Omental fat pad (tissue), 4 donors: Measurements from ENCODE around the gene TNS1. TPM values are rescaled to one million over a fixed set of nuclear protein-coding genes. Genes with fewer than 3 reads are reported as not detected.

Source experiments
- ATAC-seq: fragments of 150-250 bp; one replicate; pipeline ENCODE4 v1.9.1; 2016; ENCODE audit warnings: mild to moderate bottlenecking, moderate library complexity; ENCODE audit not compliant: low FRiP score
- DNase-seq: peaks from one replicate; pipeline ENCODE4 v3.0.0-alpha.2; 2019; ENCODE audit warnings: low spot score
- CTCF ChIP-seq, 3 donors: fragments of 450-650 bp; IDR thresholded peaks; one replicate each; pipeline ENCODE4 v1.5.1; 2016 to 2017; ENCODE audit warnings: antibody characterized with exemption in 3 of 3, mild to moderate bottlenecking in 3 of 3, moderate library complexity in 2 of 3
- total RNA-seq, 4 donors: library from RNA; depleted of rRNA; stranded (reverse); fragments of >200 nt; gene quantifications; one replicate each; pipeline ENCODE4 v1.1.0, GENCODE V29; 2016

Gene TNS1
- total RNA-seq, 4 donors from 2014 or later: 135 to 453 (median 361) TPM

- ATAC-seq (no peak), DNase-seq (no peak)
- TF ChIP-seq CTCF (IDR thresholded peaks at IDR 0.05): no peak
These were observed 162.3 kb downstream of the TNS1 start for GRCh38 chr2:217840522-217840921.

DNA sequence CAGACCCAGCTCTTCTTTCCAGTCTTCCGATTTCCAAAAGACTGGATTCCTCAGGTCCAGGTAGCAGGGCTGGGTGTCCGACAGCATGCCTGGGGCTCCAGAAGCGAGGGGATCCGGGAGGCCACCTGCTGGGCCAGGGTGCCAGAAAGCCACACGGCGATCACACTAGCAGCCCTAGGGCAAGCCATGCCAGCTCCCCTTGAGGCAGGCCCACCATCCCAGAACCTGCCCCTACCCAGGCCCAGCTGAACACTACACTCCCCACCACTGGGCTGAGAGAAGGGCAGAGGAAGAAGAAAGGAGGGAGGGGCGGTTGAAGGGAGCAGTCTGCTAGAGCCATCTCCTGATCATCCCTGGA, 163.1 kb downstream of the TNS1 start:
- ATAC-seq: no peak
- no peak for TF ChIP-seq CTCF (IDR thresholded peaks at IDR 0.05)
- no peak for DNase-seq

GRCh38 chr2:217839073-217839749, 163.6 kb downstream of the TNS1 start:
- no peak for TF ChIP-seq CTCF (IDR thresholded peaks at IDR 0.05)
- DNase-seq (no peak), ATAC-seq (no peak)

DNA sequence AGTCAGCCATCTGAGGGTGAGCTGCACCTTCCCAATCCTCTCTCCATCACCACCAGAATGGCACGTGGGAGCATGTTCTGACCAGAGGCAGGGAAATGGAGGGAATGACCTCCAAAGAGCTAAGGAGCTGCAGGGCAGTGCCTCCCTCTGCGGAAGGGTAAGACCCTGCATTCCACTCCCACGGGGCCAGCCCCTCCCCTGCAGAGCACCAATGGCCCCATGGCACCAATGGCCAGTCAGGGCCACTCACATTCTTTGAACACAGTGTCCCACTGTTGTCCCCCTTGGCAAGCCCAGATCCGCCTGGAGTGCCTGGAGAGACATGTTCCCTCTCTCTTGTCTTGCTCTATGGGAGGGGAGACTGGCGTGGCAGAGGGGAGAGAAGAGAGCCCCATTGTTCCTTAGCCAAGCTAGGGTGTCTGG, 164.4 kb downstream of the TNS1 start:
- DNase-seq (no peak), ATAC-seq (no peak)
- TF ChIP-seq CTCF (IDR thresholded peaks at IDR 0.05): no peak

DNA sequence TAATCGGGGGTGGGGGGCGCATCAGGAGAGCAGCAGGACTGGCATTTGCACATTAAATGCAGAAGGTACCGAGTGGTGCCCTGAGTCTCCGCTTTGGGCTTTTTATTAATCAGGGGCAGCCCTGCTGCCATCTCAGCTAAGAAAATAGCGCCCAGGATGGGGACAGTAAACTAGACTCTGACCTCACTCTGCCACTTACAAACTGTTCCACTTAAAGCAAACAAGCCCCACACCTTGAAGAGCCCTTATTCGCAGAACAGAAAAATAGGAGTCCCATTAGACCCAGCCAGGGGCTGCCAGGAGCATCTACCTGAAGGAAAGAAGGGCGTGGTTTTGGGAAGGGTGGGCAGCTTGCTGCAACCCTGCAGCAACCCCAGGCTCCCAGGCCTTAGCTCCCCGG, 165.3 kb downstream of the TNS1 start:
- no peak for TF ChIP-seq CTCF (IDR thresholded peaks at IDR 0.05)
- DNase-seq: no peak
- ATAC-seq: no peak

DNA sequence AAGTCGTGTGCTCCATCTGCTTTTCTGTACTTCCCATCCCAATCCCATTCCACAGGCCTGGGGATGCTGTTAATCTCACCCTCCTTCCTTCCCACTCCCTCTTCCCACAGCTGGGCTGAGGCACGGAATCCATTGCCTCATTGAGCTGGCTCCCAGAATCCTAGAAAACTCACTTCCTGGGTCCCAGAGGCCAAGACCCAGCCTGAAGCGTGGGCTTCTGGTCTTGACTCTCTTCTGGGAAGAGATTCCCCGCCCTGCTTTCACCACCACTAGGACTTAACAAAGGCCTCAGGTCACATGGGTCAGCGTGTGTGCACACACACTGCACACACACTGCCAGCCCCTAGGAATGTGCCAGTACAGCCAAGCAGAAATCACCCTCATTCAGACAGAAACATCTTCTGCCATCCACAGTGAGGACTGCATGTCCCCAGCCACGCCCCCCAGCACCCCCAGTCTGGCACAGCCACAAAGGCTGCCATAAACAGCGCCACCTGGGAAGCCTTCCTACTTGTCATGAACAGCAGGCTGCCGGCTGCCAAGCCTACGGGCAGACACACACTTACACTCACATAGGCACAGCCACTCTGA, 165.8 kb downstream of the TNS1 start:
- no peak for TF ChIP-seq CTCF (IDR thresholded peaks at IDR 0.05)
- DNase-seq: peak; percentile 33
- peak; percentile 66 for ATAC-seq
